ENCODE data around the gene BCR.

Gene BCR

GRCh38 chr22:23253475-23254055, 73.3 kb downstream of the BCR start:
- no peaks in the 10 kb centered on the region for H3K9me3 ChIP-seq (ENCODE audit: control insufficient read depth in 1 of 2, low read length in 2 of 2)
- H3K27ac ChIP-seq (ENCODE audit: low read depth, low read length): no peak overlapping the region
- H3K4me3 ChIP-seq (ENCODE audit: low read depth in 1 of 2, low read length in 2 of 2): no peak overlapping the region
- H3K36me3 ChIP-seq (ENCODE audit: control insufficient read depth in 1 of 2, insufficient read depth in 2 of 2, low read length in 2 of 2): peaks cover 10 to 32% of the 10 kb centered on the region in 2 donors
- no peaks in the 10 kb centered on the region for H3K27me3 ChIP-seq (ENCODE audit: control insufficient read depth in 1 of 2, insufficient read depth in 2 of 2, low read length in 2 of 2)
- no peak overlapping the region for H3K9ac ChIP-seq (ENCODE audit: low read depth in 1 of 2, low read length in 2 of 2)
- H3K4me1 ChIP-seq (ENCODE audit: control insufficient read depth in 1 of 2, insufficient read depth in 2 of 2, low read length in 2 of 2): peaks cover 13 to 17% of the 10 kb centered on the region in 2 donors

- Histone ChIP-seq H3K9me3 (ENCODE audit: control insufficient read depth in 1 of 2, low read length in 2 of 2) (no peaks in the 10 kb centered on the region), H3K36me3 (ENCODE audit: control insufficient read depth in 1 of 2, insufficient read depth in 2 of 2, low read length in 2 of 2) (peaks cover 10 to 32% of the 10 kb centered on the region in 2 donors), H3K4me1 (ENCODE audit: control insufficient read depth in 1 of 2, insufficient read depth in 2 of 2, low read length in 2 of 2) (peaks cover 13 to 17% of the 10 kb centered on the region in 2 donors), H3K4me3 (ENCODE audit: low read depth in 1 of 2, low read length in 2 of 2) (no peak overlapping the region), H3K9ac (ENCODE audit: low read depth in 1 of 2, low read length in 2 of 2) (no peak overlapping the region), H3K27me3 (ENCODE audit: control insufficient read depth in 1 of 2, insufficient read depth in 2 of 2, low read length in 2 of 2) (no peaks in the 10 kb centered on the region), H3K27ac (ENCODE audit: low read depth, low read length) (no peak overlapping the region)
These were observed 75.3 kb downstream of the BCR start for GRCh38 chr22:23255506-23256170.

GRCh38 chr22:23256171-23256932, 76.0 kb downstream of the BCR start:
- H3K27me3 ChIP-seq (ENCODE audit: control insufficient read depth in 1 of 2, insufficient read depth in 2 of 2, low read length in 2 of 2): no peaks in the 10 kb centered on the region
- H3K4me3 ChIP-seq (ENCODE audit: low read depth in 1 of 2, low read length in 2 of 2): no peak overlapping the region
- peaks cover 10 to 32% of the 10 kb centered on the region in 2 donors for H3K36me3 ChIP-seq (ENCODE audit: control insufficient read depth in 1 of 2, insufficient read depth in 2 of 2, low read length in 2 of 2)
- H3K9me3 ChIP-seq (ENCODE audit: control insufficient read depth in 1 of 2, low read length in 2 of 2): no peaks in the 10 kb centered on the region
- H3K27ac ChIP-seq (ENCODE audit: low read depth, low read length): peak overlapping the region; percentile 61
- H3K4me1 ChIP-seq (ENCODE audit: control insufficient read depth in 1 of 2, insufficient read depth in 2 of 2, low read length in 2 of 2): peaks cover 13 to 17% of the 10 kb centered on the region in 2 donors
- H3K9ac ChIP-seq (ENCODE audit: low read depth in 1 of 2, low read length in 2 of 2): no peak overlapping the region

- no peaks in the 10 kb centered on the region for H3K9me3 ChIP-seq (ENCODE audit: control insufficient read depth in 1 of 2, low read length in 2 of 2)
- H3K36me3 ChIP-seq (ENCODE audit: control insufficient read depth in 1 of 2, insufficient read depth in 2 of 2, low read length in 2 of 2): peaks cover 15 to 38% of the 10 kb centered on the region in 2 donors
- H3K4me1 ChIP-seq (ENCODE audit: control insufficient read depth in 1 of 2, insufficient read depth in 2 of 2, low read length in 2 of 2): peaks cover 13 to 17% of the 10 kb centered on the region in 2 donors
- H3K27ac ChIP-seq (ENCODE audit: low read depth, low read length): peak overlapping the region; percentile 61
- peak overlapping the region in 1 of 2 donors; percentile 6 for H3K9ac ChIP-seq (ENCODE audit: low read depth in 1 of 2, low read length in 2 of 2)
- H3K27me3 ChIP-seq (ENCODE audit: control insufficient read depth in 1 of 2, insufficient read depth in 2 of 2, low read length in 2 of 2): no peaks in the 10 kb centered on the region
- H3K4me3 ChIP-seq (ENCODE audit: low read depth in 1 of 2, low read length in 2 of 2): no peak overlapping the region
These were observed 76.9 kb downstream of the BCR start for GRCh38 chr22:23256986-23257888.

GRCh38 chr22:23257889-23258825, 77.8 kb downstream of the BCR start:
- Histone ChIP-seq H3K27me3 (ENCODE audit: control insufficient read depth in 1 of 2, insufficient read depth in 2 of 2, low read length in 2 of 2) (no peaks in the 10 kb centered on the region), H3K9ac (ENCODE audit: low read depth in 1 of 2, low read length in 2 of 2) (peak overlapping the region in 1 of 2 donors; percentile 6), H3K27ac (ENCODE audit: low read depth, low read length) (no peak overlapping the region), H3K9me3 (ENCODE audit: control insufficient read depth in 1 of 2, low read length in 2 of 2) (no peaks in the 10 kb centered on the region), H3K4me1 (ENCODE audit: control insufficient read depth in 1 of 2, insufficient read depth in 2 of 2, low read length in 2 of 2) (peaks cover 13 to 17% of the 10 kb centered on the region in 2 donors), H3K4me3 (ENCODE audit: low read depth in 1 of 2, low read length in 2 of 2) (no peak overlapping the region), H3K36me3 (ENCODE audit: control insufficient read depth in 1 of 2, insufficient read depth in 2 of 2, low read length in 2 of 2) (peaks cover 15 to 40% of the 10 kb centered on the region in 2 donors)

- Histone ChIP-seq H3K9me3 (ENCODE audit: control insufficient read depth in 1 of 2, low read length in 2 of 2) (no peaks in the 10 kb centered on the region), H3K4me1 (ENCODE audit: control insufficient read depth in 1 of 2, insufficient read depth in 2 of 2, low read length in 2 of 2) (peaks cover 13 to 17% of the 10 kb centered on the region in 2 donors), H3K27ac (ENCODE audit: low read depth, low read length) (no peak overlapping the region), H3K36me3 (ENCODE audit: control insufficient read depth in 1 of 2, insufficient read depth in 2 of 2, low read length in 2 of 2) (peaks cover 15 to 41% of the 10 kb centered on the region in 2 donors), H3K4me3 (ENCODE audit: low read depth in 1 of 2, low read length in 2 of 2) (no peak overlapping the region), H3K27me3 (ENCODE audit: control insufficient read depth in 1 of 2, insufficient read depth in 2 of 2, low read length in 2 of 2) (no peaks in the 10 kb centered on the region), H3K9ac (ENCODE audit: low read depth in 1 of 2, low read length in 2 of 2) (no peak overlapping the region)
These were observed 78.5 kb downstream of the BCR start for GRCh38 chr22:23258826-23259170.

- Histone ChIP-seq H3K36me3 (ENCODE audit: control insufficient read depth in 1 of 2, insufficient read depth in 2 of 2, low read length in 2 of 2) (peaks cover 15 to 41% of the 10 kb centered on the region in 2 donors), H3K9me3 (ENCODE audit: control insufficient read depth in 1 of 2, low read length in 2 of 2) (no peaks in the 10 kb centered on the region), H3K27me3 (ENCODE audit: control insufficient read depth in 1 of 2, insufficient read depth in 2 of 2, low read length in 2 of 2) (no peaks in the 10 kb centered on the region), H3K9ac (ENCODE audit: low read depth in 1 of 2, low read length in 2 of 2) (no peak overlapping the region), H3K4me1 (ENCODE audit: control insufficient read depth in 1 of 2, insufficient read depth in 2 of 2, low read length in 2 of 2) (peaks cover 13 to 17% of the 10 kb centered on the region in 2 donors), H3K4me3 (ENCODE audit: low read depth in 1 of 2, low read length in 2 of 2) (no peak overlapping the region), H3K27ac (ENCODE audit: low read depth, low read length) (no peak overlapping the region)
These were observed 79.8 kb downstream of the BCR start for GRCh38 chr22:23259916-23260644.

- Histone ChIP-seq H3K9me3 (ENCODE audit: control insufficient read depth in 1 of 2, low read length in 2 of 2) (no peaks in the 10 kb centered on the region), H3K4me1 (ENCODE audit: control insufficient read depth in 1 of 2, insufficient read depth in 2 of 2, low read length in 2 of 2) (peaks cover 13 to 17% of the 10 kb centered on the region in 2 donors), H3K9ac (ENCODE audit: low read depth in 1 of 2, low read length in 2 of 2) (no peak overlapping the region), H3K27me3 (ENCODE audit: control insufficient read depth in 1 of 2, insufficient read depth in 2 of 2, low read length in 2 of 2) (no peaks in the 10 kb centered on the region), H3K4me3 (ENCODE audit: low read depth in 1 of 2, low read length in 2 of 2) (no peak overlapping the region), H3K27ac (ENCODE audit: low read depth, low read length) (no peak overlapping the region), H3K36me3 (ENCODE audit: control insufficient read depth in 1 of 2, insufficient read depth in 2 of 2, low read length in 2 of 2) (peaks cover 15 to 34% of the 10 kb centered on the region in 2 donors)
These were observed 80.6 kb downstream of the BCR start for GRCh38 chr22:23260645-23261581.

Measured in duodenal mucosa (tissue), 2 donors.